OCI-LY1 (cell line): ENCODE data around the gene DNASE1L2.

ENCODE experiments used
- H2AFZ ChIP-seq: fragments of 200-600 bp; sonication (generic), shearing (Covaris generic); 2 replicates; pipeline ENCODE4 v1.6.0; 2014; ENCODE audit warnings: antibody characterized with exemption, mild to moderate bottlenecking, low read length
- H3F3A ChIP-seq: fragments of 200-600 bp; sonication (generic), shearing (Covaris generic); 2 replicates; pipeline ENCODE4 v1.6.0; 2014; ENCODE audit warnings: mild to moderate bottlenecking, antibody characterized with exemption, low read length, moderate library complexity; ENCODE audit not compliant: insufficient read depth
- H3K27ac ChIP-seq: fragments of 200-600 bp; sonication (generic); 2 replicates; pipeline ENCODE4 v1.5.1; 2014; ENCODE audit warnings: low read length, mixed run types, mild to moderate bottlenecking, low read depth; ENCODE audit not compliant: poor library complexity, severe bottlenecking
- H3K27me3 ChIP-seq: fragments of 200-600 bp; sonication (generic); 2 replicates; pipeline ENCODE4 v1.6.0; 2014; ENCODE audit warnings: antibody characterized with exemption, mild to moderate bottlenecking, low read length, moderate library complexity; ENCODE audit not compliant: insufficient read depth
- H3K36me3 ChIP-seq: fragments of 200-600 bp; sonication (generic); 2 replicates; pipeline ENCODE4 v1.6.1; 2014; ENCODE audit warnings: mild to moderate bottlenecking, antibody characterized with exemption, low read length, moderate library complexity, mixed read lengths; ENCODE audit not compliant: insufficient read depth
- H3K4me1 ChIP-seq: fragments of 200-600 bp; sonication (generic); 2 replicates; pipeline ENCODE4 v1.5.1; 2014; ENCODE audit warnings: mild to moderate bottlenecking, low read length, moderate library complexity; ENCODE audit not compliant: insufficient read depth, severe bottlenecking
- H3K4me2 ChIP-seq: fragments of 200-600 bp; sonication (generic), shearing (Covaris generic); 2 replicates; pipeline ENCODE4 v1.6.1; 2014; ENCODE audit warnings: low read length
- H3K4me3 ChIP-seq: fragments of 200-600 bp; sonication (generic); 2 replicates; pipeline ENCODE4 v1.5.1; 2014; ENCODE audit warnings: low read length, low read depth, mild to moderate bottlenecking, mixed read lengths; ENCODE audit not compliant: poor library complexity, severe bottlenecking
- H3K79me2 ChIP-seq: fragments of 200-600 bp; shearing (Covaris generic); 2 replicates; pipeline ENCODE4 v1.6.1; 2016; ENCODE audit warnings: mixed run types, low read length, mixed read lengths; ENCODE audit not compliant: insufficient read depth
- H3K9ac ChIP-seq: fragments of 200-600 bp; sonication (generic), shearing (Covaris generic); 2 replicates; pipeline ENCODE4 v1.6.1; 2014; ENCODE audit warnings: mild to moderate bottlenecking, low read length, mixed read lengths
- H3K9me2 ChIP-seq: fragments of 200-600 bp; sonication (generic), shearing (Covaris generic); 2 replicates; pipeline ENCODE4 v1.6.1; 2014; ENCODE audit warnings: low read depth, mild to moderate bottlenecking, low read length, mixed read lengths
- H3K9me3 ChIP-seq: fragments of 200-600 bp; shearing (Covaris generic); 2 replicates; pipeline ENCODE4 v1.6.1; 2014; ENCODE audit warnings: low read length, mixed read lengths
- H4K20me1 ChIP-seq: fragments of 200-600 bp; sonication (generic), shearing (Covaris generic); 2 replicates; pipeline ENCODE4 v1.6.0; 2016; ENCODE audit warnings: mild to moderate bottlenecking, low read length; ENCODE audit not compliant: insufficient read depth
- EZH2 ChIP-seq: fragments of 200-600 bp; sonication (generic), shearing (Covaris generic); IDR thresholded peaks from 2 replicates; pipeline ENCODE4 v1.8.0; 2017; ENCODE audit warnings: borderline replicate concordance, mixed run types, mild to moderate bottlenecking, antibody characterized with exemption, low read length, moderate library complexity, mixed read lengths
- TF ChIP-seq, protein P1 (sequence below): fragments of 200-600 bp; sonication (generic), shearing (Covaris generic); IDR thresholded peaks from 2 replicates; pipeline ENCODE4 v1.5.1; 2017; ENCODE audit warnings: mild to moderate bottlenecking, antibody characterized with exemption, low read length, moderate library complexity, mixed read lengths

Gene DNASE1L2

DNA sequence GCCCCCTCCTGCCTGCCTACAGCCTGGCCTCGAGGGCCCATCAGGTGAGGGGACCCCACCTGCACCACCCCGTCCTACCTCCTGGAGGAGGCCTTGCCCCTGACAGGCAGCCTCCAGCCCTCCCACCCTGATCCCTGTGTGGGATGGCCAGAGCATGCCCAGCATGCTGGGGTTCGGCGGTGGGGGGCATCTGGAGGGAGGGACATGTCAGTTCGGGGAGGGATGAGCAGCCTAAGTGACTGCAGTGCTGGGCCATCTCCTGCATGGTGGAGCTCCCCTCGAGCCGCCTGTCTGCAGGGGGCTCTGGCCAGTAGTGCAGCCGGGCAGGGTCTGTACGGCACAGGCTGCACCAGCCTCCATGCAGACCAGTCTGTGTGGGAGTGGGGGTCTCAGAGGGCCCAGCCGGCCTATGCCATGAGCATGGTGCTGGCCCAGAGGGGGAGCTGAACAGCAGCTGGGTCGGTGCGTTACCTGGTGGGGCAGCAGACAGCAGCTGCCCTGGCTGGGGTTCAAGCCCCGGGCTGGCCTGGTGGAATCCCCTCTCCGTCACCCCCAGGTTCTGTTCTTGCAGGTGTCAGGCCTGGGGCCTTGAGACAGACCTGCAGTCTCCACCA is 35.7 kb downstream of the DNASE1L2 start:
- Histone ChIP-seq H3K4me1 (peaks cover 14% of the 10 kb centered on the region), H3K79me2 (peaks cover 6% of the 10 kb centered on the region), H3K9me2 (no peaks in the 10 kb centered on the region), H3K27me3 (no peaks in the 10 kb centered on the region; the same call in 1 of the 2 replicates), H3K4me3 (no peak overlapping the region), H3K4me2 (no peak overlapping the region), H4K20me1 (no peaks in the 10 kb centered on the region), H3K27ac (no peak overlapping the region), H3K36me3 (no peaks in the 10 kb centered on the region; the same call in 1 of the 2 replicates), H3K9ac (no peak overlapping the region), H3F3A (no peaks in the 10 kb centered on the region), H2AFZ (no peak overlapping the region), H3K9me3 (no peaks in the 10 kb centered on the region)
- no peak for TF ChIP-seq EZH2
- TF ChIP-seq, protein P1, sequence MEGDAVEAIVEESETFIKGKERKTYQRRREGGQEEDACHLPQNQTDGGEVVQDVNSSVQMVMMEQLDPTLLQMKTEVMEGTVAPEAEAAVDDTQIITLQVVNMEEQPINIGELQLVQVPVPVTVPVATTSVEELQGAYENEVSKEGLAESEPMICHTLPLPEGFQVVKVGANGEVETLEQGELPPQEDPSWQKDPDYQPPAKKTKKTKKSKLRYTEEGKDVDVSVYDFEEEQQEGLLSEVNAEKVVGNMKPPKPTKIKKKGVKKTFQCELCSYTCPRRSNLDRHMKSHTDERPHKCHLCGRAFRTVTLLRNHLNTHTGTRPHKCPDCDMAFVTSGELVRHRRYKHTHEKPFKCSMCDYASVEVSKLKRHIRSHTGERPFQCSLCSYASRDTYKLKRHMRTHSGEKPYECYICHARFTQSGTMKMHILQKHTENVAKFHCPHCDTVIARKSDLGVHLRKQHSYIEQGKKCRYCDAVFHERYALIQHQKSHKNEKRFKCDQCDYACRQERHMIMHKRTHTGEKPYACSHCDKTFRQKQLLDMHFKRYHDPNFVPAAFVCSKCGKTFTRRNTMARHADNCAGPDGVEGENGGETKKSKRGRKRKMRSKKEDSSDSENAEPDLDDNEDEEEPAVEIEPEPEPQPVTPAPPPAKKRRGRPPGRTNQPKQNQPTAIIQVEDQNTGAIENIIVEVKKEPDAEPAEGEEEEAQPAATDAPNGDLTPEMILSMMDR = no peak

DNA sequence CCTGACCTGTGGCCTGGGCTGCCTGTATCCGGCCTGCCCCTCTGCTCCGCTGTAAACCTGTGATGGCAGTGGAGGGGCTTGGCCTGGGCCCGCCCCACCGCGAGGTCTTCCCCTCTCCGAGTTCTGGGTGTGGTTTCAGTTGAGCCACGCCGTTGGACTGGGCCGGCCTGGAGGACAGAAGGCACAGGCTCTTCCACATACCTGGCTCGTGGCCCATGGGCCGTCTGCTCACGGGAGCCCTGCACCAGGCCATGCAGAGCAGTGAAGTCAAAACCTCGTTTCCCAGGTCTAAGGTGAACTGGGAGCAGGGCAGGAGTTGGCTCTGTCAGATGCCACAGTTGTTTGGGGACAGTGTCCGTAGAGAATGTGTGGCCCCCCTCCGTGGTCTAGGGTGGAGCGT is 37.2 kb downstream of the DNASE1L2 start:
- no peak overlapping the region for H2AFZ ChIP-seq
- H3K79me2 ChIP-seq = no peaks in the 10 kb centered on the region
- H3F3A ChIP-seq = no peaks in the 10 kb centered on the region
- no peak overlapping the region for H3K4me2 ChIP-seq
- TF ChIP-seq, protein P1 = no peak
- no peak for TF ChIP-seq EZH2
- no peaks in the 10 kb centered on the region; the same call in 1 of the 2 replicates for H3K36me3 ChIP-seq
- peaks cover 13% of the 10 kb centered on the region for H3K4me1 ChIP-seq
- H3K27ac ChIP-seq = no peak overlapping the region
- H3K9me3 ChIP-seq = no peaks in the 10 kb centered on the region
- no peak overlapping the region for H3K4me3 ChIP-seq
- H3K27me3 ChIP-seq = peaks cover 6% of the 10 kb centered on the region; the same call in 1 of the 2 replicates
- H4K20me1 ChIP-seq = no peaks in the 10 kb centered on the region
- no peaks in the 10 kb centered on the region for H3K9me2 ChIP-seq
- H3K9ac ChIP-seq = no peak overlapping the region

DNA sequence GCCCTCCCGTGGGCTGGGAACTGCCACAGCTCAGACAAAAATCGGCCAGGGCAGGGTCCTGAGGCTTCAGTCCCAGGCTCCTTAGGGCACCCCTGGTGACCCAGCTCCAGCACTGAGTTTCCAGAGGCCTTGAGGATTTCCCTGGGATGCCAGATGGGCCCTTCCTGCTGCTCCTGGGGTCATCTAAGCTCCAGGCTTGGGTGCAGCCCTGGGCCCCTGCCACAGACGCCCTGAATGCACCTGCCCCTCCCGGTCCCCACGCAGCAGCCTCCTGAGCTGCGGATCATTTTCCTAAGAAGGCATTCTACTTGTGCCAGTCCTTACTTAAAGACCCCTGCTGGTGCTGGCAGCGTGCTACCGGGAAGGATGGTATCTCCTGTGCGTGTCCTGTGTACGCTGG is 37.7 kb downstream of the DNASE1L2 start:
- Histone ChIP-seq H2AFZ (no peak overlapping the region), H3K27me3 (peaks cover 9% of the 10 kb centered on the region), H3K79me2 (no peaks in the 10 kb centered on the region), H3K36me3 (no peaks in the 10 kb centered on the region; the same call in 1 of the 2 replicates), H3K4me1 (peaks cover 11% of the 10 kb centered on the region), H3F3A (no peaks in the 10 kb centered on the region), H3K9ac (no peak overlapping the region), H3K9me2 (no peaks in the 10 kb centered on the region), H3K4me3 (no peak overlapping the region), H3K27ac (no peak overlapping the region), H4K20me1 (no peaks in the 10 kb centered on the region), H3K4me2 (no peak overlapping the region), H3K9me3 (no peaks in the 10 kb centered on the region)
- TF ChIP-seq, protein P1 = no peak
- TF ChIP-seq EZH2 = no peak
